Measurements from ENCODE around the gene SERGEF. TPM values are rescaled to one million over a fixed set of nuclear protein-coding genes. Genes with fewer than 3 reads are reported as not detected.

Gene SERGEF
- total and polyA plus RNA-seq, 2 of the 13 experiments (the other 11 are each of a cell fraction or from before 2014, with no cell fraction given) = 54.5 to 114 TPM

- TF ChIP-seq IRF1 (CRISPR knock-in tag; IDR thresholded peaks at IDR 0.05; ENCODE audit: low read depth) (no peak), EHMT2 (IDR thresholded peaks at IDR 0.05; ENCODE audit: borderline replicate concordance, low read depth, low read length) (peak; percentile 64; the same call in 1 of the 2 replicates), ZNF720 (CRISPR knock-in tag; IDR thresholded peaks at IDR 0.05) (no peak), CTCF (CRISPR knock-in tag; IDR thresholded peaks at IDR 0.05) (peak; percentile 91), GABPA (IDR thresholded peaks at IDR 0.05; ENCODE audit: low read depth, low read length) (no peak), GABPA (CRISPR knock-in tag; IDR thresholded peaks at IDR 0.05; ENCODE audit: low read depth) (no peak), JARID2 (CRISPR knock-in tag; IDR thresholded peaks at IDR 0.05; ENCODE audit: insufficient replicate concordance) (no peak), NR0B2 (CRISPR knock-in tag; IDR thresholded peaks at IDR 0.05) (no peak), PRDM15 (CRISPR knock-in tag; IDR thresholded peaks at IDR 0.05) (no peak), ZNF235 (CRISPR knock-in tag; IDR thresholded peaks at IDR 0.05; ENCODE audit: borderline replicate concordance) (peak; percentile 71; the same call in 1 of the 2 replicates), BRD4 (CRISPR knock-in tag; IDR thresholded peaks at IDR 0.05) (peak; percentile 67; the same call in 1 of the 2 replicates), PREB (CRISPR knock-in tag; IDR thresholded peaks at IDR 0.05) (no peak), ZNF124 (CRISPR knock-in tag; IDR thresholded peaks at IDR 0.05) (no peak), ELF3 (CRISPR knock-in tag; IDR thresholded peaks at IDR 0.05) (peak; percentile 82), ZFAT (CRISPR knock-in tag; conservative IDR thresholded peaks at IDR 0.05) (no peak), ZNF18 (CRISPR knock-in tag; IDR thresholded peaks at IDR 0.05; ENCODE audit: insufficient replicate concordance) (no peak), POGK (CRISPR knock-in tag; conservative IDR thresholded peaks at IDR 0.05) (peak; percentile 97)
Observed at GRCh38 chr11:17770048-17770652, 242.7 kb downstream of the SERGEF start (continued).
